NOMO-1 treated with dmso at 0.1 percent for 144 hours (cell line): Measurements from ENCODE around the gene BIRC2.
"Not testable (repeated sequence)": the region's sequence is repeated elsewhere in the genome, so short reads cannot be mapped to it uniquely, and the experiment has no call there.

Experiments used
- DNase-seq: peaks from one replicate; lab custom pipeline; 2025; ENCODE audit not compliant: unreplicated experiment; lab: John Stamatoyannopoulos, UW

BIRC2 gene

DNA sequence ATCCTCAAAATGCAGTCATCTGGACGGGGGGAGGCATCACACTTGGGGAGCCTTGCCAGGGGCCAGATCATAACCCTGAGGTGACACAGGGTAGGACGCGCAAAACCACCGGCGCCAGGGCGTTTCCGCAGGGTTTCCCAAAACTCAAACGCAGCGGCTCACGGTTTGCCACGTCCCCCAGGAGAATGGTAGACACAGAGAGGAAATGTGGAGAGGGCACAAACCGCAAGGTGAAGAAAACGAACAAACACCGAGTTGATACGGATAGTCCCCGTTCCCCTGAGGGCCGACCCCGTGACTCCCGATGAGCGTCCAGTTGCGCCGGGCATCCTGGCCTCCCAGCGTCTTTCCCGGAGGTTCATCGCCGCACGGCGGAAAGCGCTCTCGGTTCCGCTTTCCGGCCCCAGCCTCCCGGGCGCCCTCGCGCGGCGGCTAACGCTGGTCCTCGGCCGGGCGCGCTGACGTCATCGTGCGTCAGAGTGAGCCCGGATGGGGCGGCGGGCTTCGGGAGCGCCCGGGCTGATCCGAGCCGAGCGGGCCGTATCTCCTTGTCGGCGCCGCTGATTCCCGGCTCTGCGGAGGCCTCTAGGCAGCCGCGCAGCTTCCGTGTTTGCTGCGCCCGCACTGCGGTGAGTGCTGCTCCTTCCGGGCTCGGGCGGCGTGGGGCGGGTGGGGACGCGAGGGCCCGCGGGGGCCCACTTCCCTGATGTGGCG lies at the start of gene BIRC2:
TSS of gene BIRC2 (plus strand) at position 467 of the 714 bp plus-strand sequence. CDS start 2,641 bp downstream, outside the sequence.
- DNase-seq, result peak; percentile 83

GRCh38 chr11:102300837-102301236 lies 46.2 kb upstream of the BIRC2 start:
- not testable (repeated sequence) for DNase-seq

DNA sequence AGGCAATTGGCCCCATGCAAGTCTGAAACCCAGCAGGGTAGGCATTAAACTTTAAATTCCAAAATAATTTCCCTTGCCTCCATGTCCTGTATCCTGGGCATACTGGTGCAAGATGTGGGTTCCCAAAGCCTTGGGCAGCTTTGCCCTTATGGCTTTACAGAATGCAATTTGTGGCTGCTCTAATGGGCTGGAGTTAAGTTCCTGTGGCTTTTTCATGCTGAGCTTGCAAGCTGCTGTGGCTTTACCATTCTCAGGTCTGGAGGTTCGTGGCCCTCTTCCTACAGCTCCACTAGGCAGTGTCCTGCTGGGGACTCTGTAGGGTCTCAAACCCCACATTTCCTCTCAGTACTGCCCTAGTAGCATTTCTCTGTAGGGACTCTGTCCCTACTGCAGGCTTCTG lies 44.8 kb upstream of the BIRC2 start:
- DNase-seq, result no peak

DNA sequence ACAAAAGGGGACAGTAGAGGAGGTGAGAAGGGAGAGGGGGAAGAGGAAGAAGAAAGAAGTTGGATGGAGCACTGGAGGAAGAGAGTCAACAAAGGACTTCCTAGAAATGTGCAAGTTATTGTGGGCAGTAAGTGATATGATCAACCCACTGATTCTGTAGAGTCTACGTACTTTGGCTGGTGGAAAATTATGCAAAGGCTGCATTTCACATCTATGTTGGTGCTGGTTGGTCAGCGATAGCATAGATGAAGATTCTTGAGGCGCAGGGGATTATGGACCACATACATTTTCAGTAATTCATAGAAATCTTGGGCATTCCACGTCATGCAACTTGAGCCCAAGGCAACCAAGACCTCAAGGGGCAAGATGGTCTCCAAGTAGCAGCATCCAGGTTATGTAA lies 42.3 kb upstream of the BIRC2 start:
- no peak for DNase-seq

- DNase-seq, result no peak
These were observed 41.5 kb upstream of the BIRC2 start for GRCh38 chr11:102305352-102306047.

DNA sequence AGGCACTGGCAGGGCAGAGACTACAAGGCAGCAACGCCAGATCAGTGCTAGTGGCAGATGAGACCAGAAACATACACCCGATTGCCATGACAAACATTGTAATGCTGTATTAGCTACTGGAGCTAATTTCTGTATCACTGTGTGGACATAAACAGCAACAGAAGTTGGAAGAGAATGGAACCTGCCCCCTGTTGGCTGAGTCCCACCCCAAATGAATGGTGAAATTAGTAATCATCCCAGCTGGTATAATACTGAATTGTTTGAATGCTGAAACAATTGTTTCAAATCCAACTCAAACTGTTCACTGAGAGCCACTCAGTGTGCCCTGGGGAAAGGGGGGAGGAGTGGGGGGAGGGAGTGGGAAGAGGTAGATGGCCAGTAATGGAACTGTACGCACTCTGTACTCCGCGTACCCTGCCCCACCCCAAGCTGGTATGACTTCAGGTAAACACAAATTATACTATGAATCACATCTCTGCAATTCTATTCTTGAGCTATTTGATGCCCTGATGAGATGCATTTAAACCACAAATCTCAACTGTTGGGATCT lies 40.9 kb upstream of the BIRC2 start:
- DNase-seq, result no peak

GRCh38 chr11:102306817-102307726 lies 39.9 kb upstream of the BIRC2 start:
- peak; percentile 16 for DNase-seq

GRCh38 chr11:102307727-102308038 lies 39.3 kb upstream of the BIRC2 start:
- no peak for DNase-seq

- DNase-seq, result no peak
These were observed 37.1 kb upstream of the BIRC2 start for GRCh38 chr11:102309621-102310541.

- DNase-seq, result no peak
These were observed 34.3 kb upstream of the BIRC2 start for GRCh38 chr11:102312667-102313066.

- DNase-seq, result no peak
These were observed 33.6 kb upstream of the BIRC2 start for GRCh38 chr11:102313238-102313940.

DNA sequence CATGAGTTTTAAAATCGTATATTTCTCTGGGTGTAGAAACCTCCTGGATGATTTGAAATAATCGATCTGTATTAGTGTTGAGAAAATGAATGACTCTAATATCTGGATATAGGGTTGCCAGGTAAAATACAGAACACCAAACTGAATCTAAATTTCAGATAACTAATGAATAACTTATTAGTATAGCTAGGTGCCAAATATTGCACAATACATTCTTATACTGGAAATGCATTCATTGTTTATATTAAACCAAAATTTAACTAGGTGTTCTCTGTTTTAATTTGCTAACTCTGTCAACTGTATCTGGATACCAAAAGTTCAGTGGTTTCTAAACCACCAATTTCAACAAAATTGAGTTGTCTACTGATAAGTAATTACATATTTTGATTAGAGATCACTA lies 32.2 kb upstream of the BIRC2 start:
- DNase-seq, result no peak

DNA sequence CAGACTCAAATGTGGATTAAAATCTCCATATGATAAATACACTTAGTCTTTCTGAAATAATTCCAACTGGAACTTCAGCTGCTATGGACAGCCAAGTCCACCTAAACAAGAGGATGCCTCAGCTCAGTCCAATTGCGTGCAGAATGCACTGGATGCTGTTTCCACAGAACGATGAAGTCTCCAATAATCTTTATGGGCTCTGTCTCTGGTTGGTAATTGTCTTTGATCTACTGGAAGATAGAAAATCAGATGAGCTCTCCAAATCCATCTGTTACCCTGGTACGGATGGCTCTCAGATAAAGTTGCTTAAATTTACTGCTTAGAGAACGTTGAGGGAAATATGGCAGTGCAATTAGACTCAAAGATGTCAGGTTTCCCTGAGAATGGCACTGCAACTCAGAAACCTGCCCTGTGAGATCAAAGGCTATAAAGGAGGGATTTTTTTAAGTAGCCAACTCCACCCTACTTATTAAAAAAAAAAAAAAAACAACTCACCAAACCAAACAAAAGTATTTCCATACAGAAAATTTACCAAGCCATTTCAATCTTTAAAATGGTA lies 30.6 kb upstream of the BIRC2 start:
- DNase-seq, result no peak

DNA sequence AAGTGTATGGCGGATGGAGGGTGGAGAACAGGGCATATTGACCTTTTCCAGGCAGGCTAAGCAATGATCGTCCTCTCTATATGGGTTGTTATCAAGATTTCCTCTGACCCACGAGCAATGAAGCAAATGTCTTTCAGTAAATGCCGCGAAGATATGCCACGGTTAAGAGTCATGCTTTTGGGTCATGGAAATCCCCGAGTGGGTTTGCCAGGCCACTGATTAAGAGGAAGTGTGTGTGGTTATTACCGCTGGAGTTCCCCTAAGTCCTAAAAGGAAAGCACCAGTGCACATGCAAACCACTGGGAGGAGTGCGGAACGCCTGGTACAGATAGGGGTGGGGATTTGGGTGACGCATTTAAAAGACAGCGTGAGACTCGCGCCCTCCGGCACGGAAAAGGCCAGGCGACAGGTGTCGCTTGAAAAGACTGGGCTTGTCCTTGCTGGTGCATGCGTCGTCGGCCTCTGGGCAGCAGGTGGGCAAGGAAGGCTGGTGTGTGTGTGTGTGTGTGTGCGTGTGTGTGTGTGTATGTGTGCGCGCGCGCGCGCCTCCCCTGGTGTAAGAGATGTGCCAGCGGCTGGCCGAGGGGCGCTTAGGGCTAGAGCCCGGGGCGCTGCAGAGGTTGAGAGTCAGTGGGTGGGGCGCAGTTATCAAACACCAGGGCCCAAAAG lies 29.8 kb upstream of the BIRC2 start, which contains the start of gene BIRC3:
TSS of gene BIRC3 (plus strand) at position 386 of the 669 bp plus-strand sequence. CDS start 7,026 bp downstream, outside the sequence.
- DNase-seq, result peak; percentile 88

DNA sequence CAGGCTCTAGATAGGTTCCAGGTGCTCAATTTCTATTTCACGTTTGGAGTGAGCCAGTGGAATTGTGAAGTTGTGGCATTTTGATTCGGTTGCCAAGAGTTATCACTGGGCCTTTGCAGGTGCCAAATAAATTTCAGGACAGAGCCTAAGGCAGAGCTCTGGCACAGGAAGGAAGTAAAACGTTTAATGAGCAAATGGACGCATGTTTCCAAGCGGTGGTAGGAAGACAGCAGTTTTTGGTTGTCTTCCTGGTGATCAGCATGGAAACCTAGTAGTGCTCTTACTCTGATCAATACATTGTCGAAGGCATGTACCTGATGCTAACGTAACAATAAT lies 29.3 kb upstream of the BIRC2 start:
- peak; percentile 20 for DNase-seq

DNA sequence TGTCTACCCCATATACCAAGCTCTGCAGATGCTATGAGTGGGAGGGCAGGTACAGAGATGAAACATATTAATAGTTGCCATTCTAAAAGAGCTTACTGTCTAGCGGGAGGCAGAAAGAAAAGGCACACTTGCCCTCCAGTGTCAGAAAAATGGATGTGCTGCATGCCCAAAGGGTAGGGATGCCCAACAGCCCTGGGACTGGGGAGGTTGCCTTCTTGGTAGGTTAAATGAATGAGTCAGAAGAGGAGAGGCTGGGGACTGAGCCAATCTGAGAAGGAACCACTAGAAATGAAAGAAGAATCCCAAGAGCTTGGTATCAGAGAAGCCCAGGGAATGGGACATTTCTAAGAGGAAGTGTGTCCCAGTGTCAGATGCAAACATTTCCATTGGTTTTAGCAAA lies 28.5 kb upstream of the BIRC2 start:
- DNase-seq, result no peak

- no peak for DNase-seq
These were observed 27.5 kb upstream of the BIRC2 start for GRCh38 chr11:102319544-102319943.

DNA sequence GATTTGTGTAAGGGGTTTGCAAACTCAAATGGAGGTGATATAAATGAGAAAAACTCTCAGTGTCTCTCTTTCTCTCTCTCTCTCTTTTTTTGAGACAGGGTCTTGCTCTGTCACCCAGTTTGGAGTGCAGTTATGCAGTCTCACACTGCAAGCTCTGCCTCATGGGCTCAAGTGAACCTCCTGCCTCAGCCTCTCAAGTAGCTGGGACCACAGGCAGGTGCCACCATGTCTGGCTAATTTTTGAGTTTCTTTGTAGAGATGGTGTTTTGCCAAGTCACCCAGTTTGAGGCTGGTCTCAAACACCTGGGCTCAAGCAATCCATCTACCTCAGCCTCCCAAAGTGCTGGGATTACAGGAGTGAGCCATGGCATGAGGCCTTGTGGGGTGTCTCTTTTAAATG lies 26.8 kb upstream of the BIRC2 start:
- DNase-seq, result no peak

GRCh38 chr11:102320679-102321078 lies 26.3 kb upstream of the BIRC2 start:
- no peak for DNase-seq
